GM18951 (cell line): Measurements from ENCODE around the gene ITPR2.
"Not testable (repeated sequence)": the region's sequence is repeated elsewhere in the genome, so short reads cannot be mapped to it uniquely, and the experiment has no call there.

Experiments used
- POLR2A ChIP-seq: IDR thresholded peaks from 4 replicates; pipeline ENCODE4 v1.6.1; 2011; ENCODE audit warnings: mild to moderate bottlenecking; ENCODE audit not compliant: insufficient read length, insufficient read depth; ENCODE audit errors: extremely low read depth
- in situ Hi-C: fragments of 300-500 bp; cut with MboI; formaldehyde crosslinking; loops from one replicate; pipeline ENCODE4 v1.12.0; 2022; ENCODE audit warnings: low sequenced_read_pairs, mixed read lengths, inconsistent platforms; ENCODE audit not compliant: unreplicated experiment

Gene ITPR2

DNA sequence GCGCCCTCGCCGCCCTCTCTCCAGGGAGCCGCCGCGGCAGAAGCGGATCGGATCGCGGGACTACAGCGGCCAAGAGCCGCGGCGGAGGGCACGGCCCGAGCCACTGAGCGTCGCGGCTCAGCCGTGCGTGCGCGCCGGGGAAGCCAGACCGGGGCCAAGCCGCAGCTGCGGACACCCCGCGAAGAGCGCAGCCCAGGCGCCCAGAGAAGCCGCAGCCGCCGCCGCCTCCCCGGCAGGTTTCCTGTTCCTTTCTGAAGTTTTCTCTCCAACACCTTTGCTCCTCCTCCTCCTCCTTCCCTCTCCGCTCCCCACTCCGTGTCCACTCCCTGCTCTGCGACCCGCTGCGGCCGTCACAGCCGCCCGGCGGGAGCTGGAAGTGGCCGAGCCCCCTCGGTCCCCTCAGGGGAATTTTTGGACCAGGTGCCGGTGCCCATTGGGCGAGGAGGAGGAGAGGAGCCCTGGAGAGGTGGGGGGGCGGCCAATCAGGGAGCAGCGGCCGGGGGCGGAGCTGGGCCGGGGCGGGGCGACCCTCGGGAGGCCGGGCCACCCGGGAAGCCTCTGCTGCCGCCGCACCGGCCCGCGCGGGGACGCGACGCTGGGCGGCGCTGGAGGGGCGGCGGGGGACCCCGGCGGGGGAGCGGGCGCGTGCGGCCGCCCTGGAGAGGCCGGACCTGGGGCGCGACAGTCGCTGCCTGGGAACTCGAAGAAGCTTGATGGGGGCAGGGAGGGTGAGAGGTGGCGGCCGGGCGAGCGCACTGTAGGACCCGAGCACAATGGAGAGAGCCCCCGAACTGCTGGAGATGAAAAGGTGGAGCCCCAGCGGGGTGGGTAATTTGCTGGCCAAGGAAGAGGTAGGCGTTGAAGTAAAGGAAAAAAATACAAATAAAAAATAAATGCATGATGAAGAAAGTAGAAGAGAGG, at the start of gene ITPR2:
TSS of gene ITPR2 (minus strand) at position 373 of the 921 bp plus-strand sequence. CDS start 413 bp downstream, outside the sequence.
- peak; percentile 96 for TF ChIP-seq POLR2A
- in situ Hi-C loops, result no loop called here

DNA sequence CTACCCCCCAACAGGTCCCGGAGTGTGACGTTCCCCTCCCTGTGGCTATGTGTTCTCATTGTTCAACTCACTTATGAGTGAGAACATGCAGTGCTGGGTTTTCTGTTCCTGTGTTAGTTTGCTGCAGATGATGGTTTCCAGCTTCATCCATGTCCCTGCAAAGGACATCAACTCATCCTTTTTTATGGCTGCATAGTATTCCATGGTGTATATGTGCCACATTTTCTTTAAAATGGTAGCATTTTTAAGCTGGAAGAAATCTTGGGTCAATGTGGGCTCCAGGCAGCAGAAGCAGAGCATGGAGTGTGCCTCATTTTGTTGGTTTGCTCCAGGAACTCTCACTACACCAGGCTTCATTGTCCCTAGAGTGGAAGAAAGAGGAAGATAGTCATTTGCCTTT, 47.6 kb upstream of the ITPR2 start:
- in situ Hi-C loops, result loop anchor here (25.0 kb wide), 1 partner anchor 793 kb away; no protein-coding TSS in a partner anchor
- TF ChIP-seq POLR2A, result no peak

DNA sequence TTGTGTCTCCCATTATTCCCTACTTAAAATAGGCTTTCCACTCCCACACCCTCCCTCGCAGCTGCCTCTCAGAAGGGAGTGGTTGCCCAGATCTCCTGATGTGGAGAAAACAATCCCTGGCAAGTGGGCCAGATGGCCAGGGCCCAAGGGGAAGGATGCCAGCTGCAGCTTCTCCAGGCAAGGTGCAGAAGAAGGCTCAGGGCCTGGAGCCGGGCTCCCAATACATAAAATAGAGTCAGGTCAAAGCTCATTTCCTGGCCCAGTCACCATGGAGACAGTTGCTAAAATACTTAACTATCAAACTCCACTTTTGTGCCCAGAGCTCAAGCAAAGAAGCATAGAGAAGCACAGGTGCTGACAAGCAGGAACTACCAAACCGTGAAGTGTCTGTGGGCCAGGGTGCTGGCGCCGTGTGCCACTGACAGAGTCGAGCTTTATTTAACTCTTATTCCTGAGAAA, 45.7 kb upstream of the ITPR2 start:
- in situ Hi-C loops, result loop anchor here (25.0 kb wide), 1 partner anchor 791 kb away; no protein-coding TSS in a partner anchor

DNA sequence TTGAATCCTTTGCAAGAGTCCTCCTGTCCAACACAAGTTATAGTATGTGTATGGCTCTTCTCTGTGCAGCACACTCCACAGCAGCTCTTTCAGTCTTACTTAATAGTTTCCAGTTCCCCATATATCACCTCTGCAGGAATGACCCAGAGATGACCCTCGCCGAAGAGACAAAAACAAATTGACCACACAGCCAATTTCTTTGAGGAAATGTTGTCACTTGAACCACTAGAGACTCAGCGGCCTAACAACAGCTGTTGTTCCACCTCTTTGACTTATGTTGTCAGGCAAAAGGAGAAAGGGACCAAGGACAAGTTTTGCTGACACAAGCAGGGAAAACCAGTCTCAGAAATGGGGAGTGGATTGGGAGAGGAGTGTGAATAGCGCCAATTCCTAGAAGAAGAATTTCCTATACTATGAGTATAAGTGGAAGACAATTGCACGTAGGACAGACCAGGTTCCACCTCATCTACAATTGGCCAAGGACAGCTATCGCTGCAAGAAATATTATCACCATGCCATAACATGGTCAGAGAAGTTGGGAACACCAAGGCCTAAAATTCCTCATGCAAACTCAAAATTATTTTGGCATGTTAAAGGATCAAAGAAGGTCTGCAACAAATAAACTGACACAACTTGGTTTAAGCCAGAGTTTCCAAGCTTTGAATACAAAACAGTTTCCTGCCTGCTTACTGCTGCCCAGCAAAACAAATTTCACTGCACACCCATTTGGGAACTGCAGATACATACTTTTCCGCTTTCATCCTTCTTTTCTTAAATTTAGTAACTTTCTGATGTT, 41.7 kb upstream of the ITPR2 start:
- in situ Hi-C loops, result loop anchor here (25.0 kb wide), 1 partner anchor 787 kb away; no protein-coding TSS in a partner anchor
- TF ChIP-seq POLR2A, result no peak

More for the DNA sequence above, 45.7 kb upstream of the ITPR2 start:
- no peak for TF ChIP-seq POLR2A

DNA sequence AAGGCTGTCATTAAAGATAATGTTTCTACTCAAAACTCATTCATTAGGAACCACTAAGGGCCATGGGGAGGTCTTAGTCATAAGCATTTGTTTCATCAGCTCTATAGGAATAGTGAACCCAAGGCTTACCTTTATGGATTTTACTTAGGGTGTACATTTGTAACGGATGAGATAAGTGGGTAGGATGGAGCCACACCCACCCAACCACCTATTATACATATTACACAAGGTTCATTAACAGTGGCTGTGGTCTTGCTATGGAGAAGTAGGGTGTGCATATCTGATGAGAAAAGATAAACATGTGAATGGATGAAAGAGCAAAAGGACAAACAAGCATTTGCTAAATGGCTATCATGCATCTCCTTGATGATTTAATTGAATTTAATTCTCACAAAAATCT, 39.6 kb upstream of the ITPR2 start:
- TF ChIP-seq POLR2A, result no peak

DNA sequence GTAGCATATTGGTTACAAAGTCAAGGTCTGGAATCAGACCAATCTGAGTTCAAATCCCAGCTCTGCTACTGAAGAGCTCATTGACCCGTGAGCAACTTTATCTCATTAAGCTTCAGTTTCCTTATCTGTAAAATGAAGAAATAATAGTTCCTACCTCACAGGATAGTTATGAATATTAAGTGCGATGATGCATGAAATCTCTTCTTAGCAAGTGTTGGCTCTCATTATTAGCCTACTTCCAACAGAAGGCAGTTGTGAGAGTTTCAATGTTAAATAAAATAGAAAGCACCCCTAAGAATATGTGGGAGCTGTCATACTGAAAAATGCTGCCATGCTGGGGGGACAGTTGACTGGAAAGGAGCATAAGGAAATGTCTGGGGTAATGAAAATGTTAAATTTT, 39.0 kb upstream of the ITPR2 start:
- TF ChIP-seq POLR2A, result no peak
- in situ Hi-C loops, result no loop called here

More for the DNA sequence above, 39.6 kb upstream of the ITPR2 start:
- in situ Hi-C loops, result no loop called here

DNA sequence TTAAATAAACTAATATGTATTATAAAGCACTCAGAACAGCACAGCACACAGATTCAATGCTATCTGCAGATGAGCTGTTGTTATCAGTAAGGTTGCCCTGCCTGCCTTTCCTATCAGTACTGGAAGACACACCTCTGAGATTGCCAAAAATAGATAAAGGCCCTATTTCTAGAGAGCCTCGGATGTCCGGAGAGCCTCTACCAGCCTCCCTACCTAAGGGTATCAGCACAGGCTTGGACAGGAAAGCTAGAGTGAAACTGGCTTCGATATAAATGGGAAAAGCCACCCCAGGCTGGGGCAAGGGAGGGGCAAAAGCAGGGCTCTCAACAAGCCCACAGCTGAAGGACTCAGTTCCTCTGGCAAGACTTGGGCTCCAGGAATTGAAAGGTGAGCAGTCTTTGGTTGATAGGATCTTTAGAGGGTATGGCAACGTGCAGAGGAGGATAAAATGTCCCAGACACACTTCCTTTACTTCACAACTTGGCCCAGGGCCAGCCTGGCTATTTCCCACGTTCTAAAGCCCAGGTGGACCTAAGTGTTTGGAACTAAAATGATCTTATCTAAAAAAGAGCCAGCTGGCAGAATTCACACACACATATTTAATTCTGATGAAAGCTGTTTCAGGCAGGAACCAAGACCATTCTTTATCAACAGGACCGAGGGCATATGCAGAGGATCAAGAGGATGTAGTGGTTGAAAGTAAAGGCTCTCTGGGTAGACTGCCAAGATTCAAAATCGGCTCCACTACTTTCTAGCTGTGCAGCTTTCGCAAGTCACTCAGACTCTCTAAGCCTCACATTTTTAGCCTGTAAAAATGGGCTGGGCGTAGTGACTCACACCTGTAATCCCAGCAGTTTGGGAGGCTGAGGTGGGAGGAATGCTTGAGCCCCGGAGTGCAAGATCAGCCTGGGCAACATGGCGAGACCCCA, 37.8 kb upstream of the ITPR2 start:
- in situ Hi-C loops, result no loop called here
- no peak for TF ChIP-seq POLR2A

DNA sequence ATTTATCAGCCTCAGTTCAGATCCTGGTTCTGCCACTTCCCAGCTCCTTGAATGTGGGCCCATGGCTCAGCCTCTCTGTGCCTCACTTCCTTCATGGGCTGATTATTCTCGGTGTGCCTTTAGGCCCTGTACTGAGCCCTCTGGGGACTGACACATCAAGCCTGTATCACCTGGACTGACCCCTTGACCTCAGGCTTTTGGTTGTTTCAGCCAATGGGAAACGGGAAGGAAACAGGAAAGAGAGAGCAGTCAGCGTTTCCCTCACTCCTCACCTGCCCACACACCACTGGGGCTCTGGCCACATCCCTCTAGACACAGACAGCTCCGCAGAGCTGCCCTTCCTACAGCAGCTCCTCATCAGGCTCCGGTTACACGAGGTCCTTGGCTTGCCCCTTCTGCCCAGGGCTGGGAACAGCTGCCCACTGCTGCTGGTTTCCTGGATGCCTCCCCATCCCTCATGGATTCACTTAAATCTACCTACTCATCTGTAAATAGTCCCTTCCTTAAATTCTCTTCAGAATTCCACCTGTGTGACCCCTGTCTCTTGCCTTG, 37.0 kb upstream of the ITPR2 start:
- in situ Hi-C loops, result no loop called here
- no peak for TF ChIP-seq POLR2A

DNA sequence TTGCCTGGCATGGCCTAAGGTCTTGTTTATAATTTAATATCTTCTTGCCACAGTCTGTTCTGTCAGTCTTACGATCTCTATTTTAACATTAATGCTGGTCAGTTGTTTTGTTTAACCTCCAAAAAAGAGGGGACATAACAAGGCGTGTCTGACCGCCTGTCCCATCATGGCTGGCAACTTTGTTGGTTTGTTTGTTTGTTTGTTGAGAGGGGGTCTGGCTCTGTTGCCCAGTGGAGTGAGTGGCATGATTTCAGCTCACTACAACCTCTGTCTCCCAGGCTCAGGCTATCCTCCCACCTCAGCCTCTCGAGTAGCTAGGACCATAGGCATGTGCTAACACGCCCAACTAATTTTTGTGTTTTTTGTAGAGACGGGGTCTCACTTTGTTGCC, 36.1 kb upstream of the ITPR2 start:
- in situ Hi-C loops, result no loop called here
- TF ChIP-seq POLR2A, result no peak

DNA sequence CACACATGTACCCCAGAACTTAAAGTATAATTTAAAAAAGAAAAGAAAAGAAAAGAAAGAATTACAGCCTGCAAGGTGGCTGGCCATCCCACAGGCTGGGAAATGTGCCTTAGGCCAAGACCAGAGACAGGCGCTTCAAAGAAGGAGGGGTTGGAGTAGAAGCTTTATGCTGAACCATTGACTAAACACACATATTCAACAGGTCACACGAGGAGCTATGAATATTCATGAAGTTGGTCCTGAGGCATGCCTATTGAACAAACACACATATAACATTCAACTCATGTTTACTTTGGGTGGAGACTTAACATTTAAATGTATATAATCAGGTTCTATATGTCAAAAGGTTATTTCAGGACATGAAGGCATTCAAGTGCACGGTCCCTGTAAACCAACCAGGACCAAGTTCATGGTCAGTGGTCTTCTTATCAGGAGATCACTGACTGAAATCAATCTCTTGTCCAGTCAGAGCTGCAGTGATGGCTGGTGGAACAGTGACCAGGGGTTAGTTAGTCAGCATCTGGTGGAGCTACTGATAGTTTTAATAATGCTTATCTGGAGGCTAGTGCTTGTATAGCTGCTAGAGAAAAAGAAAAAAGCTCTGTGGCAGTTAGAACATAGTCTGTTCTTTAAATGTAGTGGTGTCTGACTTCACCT, 35.6 kb upstream of the ITPR2 start:
- in situ Hi-C loops, result no loop called here
- TF ChIP-seq POLR2A, result no peak

DNA sequence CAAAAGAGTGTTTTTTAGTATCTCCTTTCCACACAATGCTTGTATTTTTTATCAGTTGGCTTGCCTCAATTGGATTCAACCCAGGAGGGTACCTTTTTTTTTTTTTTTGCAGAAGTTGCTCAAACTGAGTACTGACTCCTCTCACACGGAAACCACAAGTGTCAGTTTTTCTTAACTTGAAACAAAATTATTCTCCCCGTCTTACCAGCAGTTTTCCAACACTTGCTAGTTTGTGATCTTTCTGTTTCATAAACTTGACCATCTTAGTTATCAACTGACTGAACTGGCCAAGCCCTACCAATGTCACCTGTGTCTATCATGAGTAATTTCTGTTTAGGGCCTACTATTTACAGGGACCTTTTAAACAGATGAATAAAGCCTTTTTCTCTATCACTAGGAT, 34.1 kb upstream of the ITPR2 start:
- in situ Hi-C loops, result no loop called here
- TF ChIP-seq POLR2A, result no peak

DNA sequence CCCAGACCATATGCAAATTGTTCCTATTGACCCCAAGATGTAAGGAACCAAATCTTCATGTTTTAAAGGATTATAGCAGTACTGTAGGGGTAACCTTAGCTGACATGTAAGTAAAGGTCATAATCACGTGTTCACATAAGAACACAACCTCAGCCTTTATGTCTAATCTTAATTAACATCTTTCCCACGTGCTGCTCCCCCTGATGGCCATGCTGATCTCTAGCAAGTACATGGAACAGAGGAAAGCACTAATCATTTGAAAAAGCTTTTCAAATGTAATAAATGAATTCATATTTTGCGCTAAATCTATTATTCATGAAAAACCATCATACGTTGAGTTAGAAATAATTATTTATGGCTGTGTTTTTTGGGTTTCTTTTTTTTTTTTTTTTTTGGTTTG, 30.5 kb upstream of the ITPR2 start:
- in situ Hi-C loops, result no loop called here
- no peak for TF ChIP-seq POLR2A

DNA sequence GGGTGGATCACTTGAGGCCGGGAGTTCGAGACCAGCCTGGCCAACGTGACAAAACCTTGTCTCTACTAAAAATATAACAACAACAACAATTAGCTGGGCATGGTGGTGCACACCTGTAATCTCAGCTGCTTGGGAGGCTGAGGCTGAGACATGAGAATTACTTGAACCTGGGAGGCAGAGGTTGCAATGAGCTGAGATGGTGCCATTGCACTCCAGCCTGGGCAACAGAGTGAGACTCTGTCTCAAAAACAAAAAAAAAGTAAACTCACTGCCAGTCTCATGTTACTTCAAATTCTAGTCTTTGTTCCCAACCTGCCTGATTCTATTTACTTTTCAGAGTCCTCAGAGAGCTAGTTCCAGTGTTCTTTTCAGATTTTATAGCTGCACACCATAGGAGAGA, 29.8 kb upstream of the ITPR2 start:
- in situ Hi-C loops, result not testable (repeated sequence)
